Measurements from ENCODE around the gene LPCAT3. TPM values are rescaled to one million over a fixed set of nuclear protein-coding genes. Genes with fewer than 3 reads are reported as not detected.

The LPCAT3 gene
- total and polyA plus RNA-seq, 2 of the 13 experiments (the other 11 are each of a cell fraction or from before 2014, with no cell fraction given): 44.5 to 64.3 TPM

DNA sequence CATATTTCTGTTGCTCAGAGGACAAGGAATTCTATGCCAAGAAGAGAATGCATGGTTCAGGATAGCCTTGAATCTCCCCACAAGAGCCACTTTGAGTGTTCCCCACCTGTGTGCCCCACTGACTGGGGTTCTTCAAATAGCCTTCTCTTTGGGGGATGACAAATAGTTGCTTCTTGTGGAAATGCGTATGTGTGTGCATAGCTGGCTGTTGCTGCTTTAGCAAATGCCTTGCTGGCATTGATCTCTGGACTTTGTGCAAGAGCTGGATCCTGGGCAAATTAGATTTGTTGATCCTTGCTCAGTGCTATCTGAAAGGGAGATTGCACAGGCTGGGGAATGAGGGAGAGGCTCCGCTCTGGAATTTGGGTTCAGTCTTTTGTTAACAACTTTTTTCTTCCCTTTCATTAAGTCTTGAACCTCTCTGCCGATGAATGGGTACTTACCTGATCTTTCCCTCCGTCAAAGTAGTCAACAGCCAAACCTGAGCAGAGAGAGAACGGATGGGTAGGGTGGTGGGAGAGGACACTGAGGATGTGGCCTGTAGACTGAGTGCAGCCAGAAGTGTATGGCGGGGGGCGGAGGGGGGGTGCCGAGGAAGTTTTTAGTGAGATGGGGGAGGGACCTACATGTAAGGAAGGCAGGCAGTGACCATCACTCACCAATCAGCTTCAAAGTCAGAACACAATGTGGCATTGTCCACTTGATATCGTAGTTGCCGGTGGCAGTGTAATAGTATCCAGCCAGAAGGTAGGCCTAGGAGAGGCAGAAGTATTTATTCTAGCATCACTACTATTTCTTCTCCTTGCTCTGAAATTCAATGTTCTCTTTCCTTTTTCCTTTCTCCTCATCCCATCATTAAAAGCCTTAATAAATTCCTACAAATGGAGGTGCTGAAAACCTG, 36.9 kb downstream of the LPCAT3 start (continued):
- TF ChIP-seq MIER2 (CRISPR knock-in tag; IDR thresholded peaks at IDR 0.05) (0 out of 2 replicates have a peak, but pooled peaks have one; percentile 8), HMG20B (CRISPR knock-in tag; conservative IDR thresholded peaks at IDR 0.05) (peak; percentile 50; the same call in 1 of the 2 replicates), ZBTB20 (CRISPR knock-in tag; IDR thresholded peaks at IDR 0.05; ENCODE audit: borderline replicate concordance, low read depth) (no peak), ZNF775 (CRISPR knock-in tag; IDR thresholded peaks at IDR 0.05; ENCODE audit: borderline replicate concordance) (no peak), AKAP8 (CRISPR knock-in tag; IDR thresholded peaks at IDR 0.05) (0 out of 2 replicates have a peak, but pooled peaks have one; percentile 78), SCMH1 (CRISPR knock-in tag; IDR thresholded peaks at IDR 0.05; ENCODE audit: borderline replicate concordance) (no peak), MYNN (CRISPR knock-in tag; IDR thresholded peaks at IDR 0.05; ENCODE audit: low read depth) (no peak), DR1 (CRISPR knock-in tag; IDR thresholded peaks at IDR 0.05) (no peak), SNAI1 (CRISPR knock-in tag; IDR thresholded peaks at IDR 0.05; ENCODE audit: borderline replicate concordance) (no peak), ZNF329 (CRISPR knock-in tag; IDR thresholded peaks at IDR 0.05; ENCODE audit: low read depth) (no peak), ZNF136 (CRISPR knock-in tag; IDR thresholded peaks at IDR 0.05; ENCODE audit: low read depth) (no peak), ZNF510 (CRISPR knock-in tag; IDR thresholded peaks at IDR 0.05; ENCODE audit: low read depth) (no peak), ZNF747 (CRISPR knock-in tag; IDR thresholded peaks at IDR 0.05; ENCODE audit: borderline replicate concordance) (no peak)
- TF ChIP-seq, protein P1, sequence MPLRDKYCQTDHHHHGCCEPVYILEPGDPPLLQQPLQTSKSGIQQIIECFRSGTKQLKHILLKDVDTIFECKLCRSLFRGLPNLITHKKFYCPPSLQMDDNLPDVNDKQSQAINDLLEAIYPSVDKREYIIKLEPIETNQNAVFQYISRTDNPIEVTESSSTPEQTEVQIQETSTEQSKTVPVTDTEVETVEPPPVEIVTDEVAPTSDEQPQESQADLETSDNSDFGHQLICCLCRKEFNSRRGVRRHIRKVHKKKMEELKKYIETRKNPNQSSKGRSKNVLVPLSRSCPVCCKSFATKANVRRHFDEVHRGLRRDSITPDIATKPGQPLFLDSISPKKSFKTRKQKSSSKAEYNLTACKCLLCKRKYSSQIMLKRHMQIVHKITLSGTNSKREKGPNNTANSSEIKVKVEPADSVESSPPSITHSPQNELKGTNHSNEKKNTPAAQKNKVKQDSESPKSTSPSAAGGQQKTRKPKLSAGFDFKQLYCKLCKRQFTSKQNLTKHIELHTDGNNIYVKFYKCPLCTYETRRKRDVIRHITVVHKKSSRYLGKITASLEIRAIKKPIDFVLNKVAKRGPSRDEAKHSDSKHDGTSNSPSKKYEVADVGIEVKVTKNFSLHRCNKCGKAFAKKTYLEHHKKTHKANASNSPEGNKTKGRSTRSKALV (CRISPR knock-in tag; IDR thresholded peaks at IDR 0.05): no peak
- TF ChIP-seq, protein P2, sequence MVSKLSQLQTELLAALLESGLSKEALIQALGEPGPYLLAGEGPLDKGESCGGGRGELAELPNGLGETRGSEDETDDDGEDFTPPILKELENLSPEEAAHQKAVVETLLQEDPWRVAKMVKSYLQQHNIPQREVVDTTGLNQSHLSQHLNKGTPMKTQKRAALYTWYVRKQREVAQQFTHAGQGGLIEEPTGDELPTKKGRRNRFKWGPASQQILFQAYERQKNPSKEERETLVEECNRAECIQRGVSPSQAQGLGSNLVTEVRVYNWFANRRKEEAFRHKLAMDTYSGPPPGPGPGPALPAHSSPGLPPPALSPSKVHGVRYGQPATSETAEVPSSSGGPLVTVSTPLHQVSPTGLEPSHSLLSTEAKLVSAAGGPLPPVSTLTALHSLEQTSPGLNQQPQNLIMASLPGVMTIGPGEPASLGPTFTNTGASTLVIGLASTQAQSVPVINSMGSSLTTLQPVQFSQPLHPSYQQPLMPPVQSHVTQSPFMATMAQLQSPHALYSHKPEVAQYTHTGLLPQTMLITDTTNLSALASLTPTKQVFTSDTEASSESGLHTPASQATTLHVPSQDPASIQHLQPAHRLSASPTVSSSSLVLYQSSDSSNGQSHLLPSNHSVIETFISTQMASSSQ (IDR thresholded peaks at IDR 0.05; ENCODE audit: low read depth): no peak
- TF ChIP-seq, protein P2 (CRISPR knock-in tag; IDR thresholded peaks at IDR 0.05; ENCODE audit: borderline replicate concordance): peak; percentile 50; the same call in 1 of the 2 replicates
- TF ChIP-seq, protein P3, sequence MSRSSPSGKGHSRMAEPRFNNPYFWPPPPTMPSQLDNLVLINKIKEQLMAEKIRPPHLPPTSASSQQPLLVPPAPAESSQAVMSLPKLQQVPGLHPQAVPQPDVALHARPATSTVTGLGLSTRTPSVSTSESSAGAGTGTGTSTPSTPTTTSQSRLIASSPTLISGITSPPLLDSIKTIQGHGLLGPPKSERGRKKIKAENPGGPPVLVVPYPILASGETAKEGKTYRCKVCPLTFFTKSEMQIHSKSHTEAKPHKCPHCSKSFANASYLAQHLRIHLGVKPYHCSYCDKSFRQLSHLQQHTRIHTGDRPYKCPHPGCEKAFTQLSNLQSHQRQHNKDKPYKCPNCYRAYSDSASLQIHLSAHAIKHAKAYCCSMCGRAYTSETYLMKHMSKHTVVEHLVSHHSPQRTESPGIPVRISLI (CRISPR knock-in tag; IDR thresholded peaks at IDR 0.05; ENCODE audit: borderline replicate concordance): peak; percentile 55; the same call in 1 of the 2 replicates
- TF ChIP-seq, protein P4, sequence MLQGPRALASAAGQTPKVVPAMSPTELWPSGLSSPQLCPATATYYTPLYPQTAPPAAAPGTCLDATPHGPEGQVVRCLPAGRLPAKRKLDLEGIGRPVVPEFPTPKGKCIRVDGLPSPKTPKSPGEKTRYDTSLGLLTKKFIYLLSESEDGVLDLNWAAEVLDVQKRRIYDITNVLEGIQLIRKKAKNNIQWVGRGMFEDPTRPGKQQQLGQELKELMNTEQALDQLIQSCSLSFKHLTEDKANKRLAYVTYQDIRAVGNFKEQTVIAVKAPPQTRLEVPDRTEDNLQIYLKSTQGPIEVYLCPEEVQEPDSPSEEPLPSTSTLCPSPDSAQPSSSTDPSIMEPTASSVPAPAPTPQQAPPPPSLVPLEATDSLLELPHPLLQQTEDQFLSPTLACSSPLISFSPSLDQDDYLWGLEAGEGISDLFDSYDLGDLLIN (CRISPR knock-in tag; IDR thresholded peaks at IDR 0.05; ENCODE audit: borderline replicate concordance): no peak
- TF ChIP-seq, protein P5, sequence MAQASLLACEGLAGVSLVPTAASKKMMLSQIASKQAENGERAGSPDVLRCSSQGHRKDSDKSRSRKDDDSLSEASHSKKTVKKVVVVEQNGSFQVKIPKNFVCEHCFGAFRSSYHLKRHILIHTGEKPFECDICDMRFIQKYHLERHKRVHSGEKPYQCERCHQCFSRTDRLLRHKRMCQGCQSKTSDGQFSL (CRISPR knock-in tag; IDR thresholded peaks at IDR 0.05): peak; percentile 12; the same call in 1 of the 2 replicates

Data from HepG2 (cell line).